Skeletal muscle tissue (tissue), 4 donors: ENCODE measurements around the gene ELMO1. TPM values are rescaled to one million over a fixed set of nuclear protein-coding genes. Genes with fewer than 3 reads are reported as not detected.

Source experiments
- H3K27ac ChIP-seq: one replicate; pipeline ENCODE4 v1.7.0; 2013; ENCODE audit warnings: mild to moderate bottlenecking, low read depth, low read length, inconsistent platforms
- H3K27me3 ChIP-seq, 3 donors: one replicate each; pipeline ENCODE4 v1.7.0; 2013; ENCODE audit warnings: low read length in 3 of 3; ENCODE audit not compliant: control insufficient read depth in 3 of 3, insufficient read depth in 3 of 3
- H3K36me3 ChIP-seq, 3 donors: one replicate each; pipeline ENCODE4 v1.7.0; 2013; ENCODE audit warnings: low read length in 3 of 3; ENCODE audit not compliant: control insufficient read depth in 3 of 3, insufficient read depth in 3 of 3
- H3K4me1 ChIP-seq, 3 donors: one replicate each; pipeline ENCODE4 v1.7.0; 2013; ENCODE audit warnings: low read length in 3 of 3, mild to moderate bottlenecking in 3 of 3; ENCODE audit not compliant: control insufficient read depth in 3 of 3, insufficient read depth in 3 of 3
- H3K4me3 ChIP-seq, 3 donors: one replicate each; pipeline ENCODE4 v1.7.0; 2013; ENCODE audit warnings: low read length in 3 of 3
- H3K9ac ChIP-seq, 3 donors: one replicate each; pipeline ENCODE4 v1.7.0; 2013; ENCODE audit warnings: low read length in 3 of 3, mild to moderate bottlenecking in 3 of 3, moderate library complexity in 2 of 3, low read depth in 1 of 3
- H3K9me3 ChIP-seq, 3 donors: one replicate each; pipeline ENCODE4 v1.7.0; 2013; ENCODE audit warnings: low read length in 3 of 3; ENCODE audit not compliant: control insufficient read depth in 3 of 3
- total RNA-seq: library from RNA; depleted of rRNA; stranded (reverse); fragments of >200 nt; gene quantifications from one replicate; pipeline ENCODE4 v1.2.3, GENCODE V29; 2014
- donor health status: Osteomylitis.

ELMO1 gene
- total RNA-seq, 1 donor from 2014 or later = 52.7 TPM

DNA sequence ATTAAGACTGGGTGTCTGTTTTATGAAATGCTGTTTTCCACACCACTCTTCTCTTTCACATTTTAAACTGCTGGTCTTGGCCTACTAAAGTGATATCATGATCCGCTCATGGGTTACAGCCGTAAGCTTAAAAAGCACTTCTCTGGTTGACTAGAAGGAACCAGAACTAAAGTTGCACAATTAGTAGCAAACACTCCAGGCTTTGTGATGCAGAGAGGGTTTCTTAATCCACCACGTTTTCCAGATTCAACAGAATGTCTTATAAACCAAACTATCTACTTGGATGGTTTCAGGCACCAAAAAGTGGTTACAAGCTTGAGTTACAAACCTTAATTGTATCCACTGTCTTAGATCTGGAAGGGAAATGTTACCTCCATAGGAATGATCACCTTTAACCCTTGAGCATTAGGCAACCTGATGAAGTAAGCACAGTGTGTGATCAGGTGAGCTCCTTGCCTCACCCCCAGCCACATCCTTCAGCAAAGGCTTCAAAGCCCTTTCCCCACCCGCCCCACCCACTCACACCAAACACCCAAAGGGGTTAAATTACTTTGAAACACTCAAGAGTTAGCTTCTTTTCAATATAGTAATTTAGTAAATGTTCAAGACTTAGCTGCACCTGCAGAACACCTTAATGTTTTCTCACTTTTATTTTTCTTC lies 3.5 kb downstream of the ELMO1 start:
- no peaks in the 10 kb centered on the region for H3K9me3 ChIP-seq
- peaks cover 11 to 16% (median 15%) of the 10 kb centered on the region in 3 donors for H3K4me1 ChIP-seq
- H3K27me3 ChIP-seq = peaks cover 2 to 18% (median 11%) of the 10 kb centered on the region in 3 donors
- no peak overlapping the region for H3K4me3 ChIP-seq
- H3K36me3 ChIP-seq = no peaks in the 10 kb centered on the region
- no peak overlapping the region for H3K27ac ChIP-seq
- H3K9ac ChIP-seq = no peak overlapping the region

DNA sequence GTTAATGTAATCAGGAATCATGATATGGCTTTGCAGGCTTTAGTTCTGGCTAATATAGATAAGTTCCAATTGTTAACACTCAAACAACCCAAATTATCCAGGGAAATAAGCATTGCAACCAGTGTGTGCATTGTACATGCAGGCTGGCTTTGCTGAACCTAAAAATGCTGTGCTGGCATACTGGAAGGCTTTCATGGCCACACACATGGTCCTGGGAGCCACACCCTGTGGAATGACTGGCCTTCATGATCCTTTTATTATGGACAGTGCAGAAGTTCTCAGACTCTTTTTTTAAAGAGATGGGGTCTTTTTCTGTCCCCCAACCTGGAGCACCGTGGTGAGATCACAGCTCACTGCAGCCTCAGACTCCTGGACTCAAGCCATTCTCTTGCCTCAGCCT lies 5.0 kb downstream of the ELMO1 start:
- H3K4me3 ChIP-seq = no peak overlapping the region
- peaks cover 7 to 11% (median 9%) of the 10 kb centered on the region in 3 donors for H3K4me1 ChIP-seq
- peaks cover 0 to 12% (median 2%) of the 10 kb centered on the region in 3 donors for H3K27me3 ChIP-seq
- no peak overlapping the region for H3K27ac ChIP-seq
- H3K9ac ChIP-seq = no peak overlapping the region
- no peaks in the 10 kb centered on the region for H3K36me3 ChIP-seq
- H3K9me3 ChIP-seq = no peaks in the 10 kb centered on the region

GRCh38 chr7:37442268-37442667 lies 6.4 kb downstream of the ELMO1 start:
- H3K4me1 ChIP-seq = peaks cover 5 to 9% (median 8%) of the 10 kb centered on the region in 3 donors
- no peaks in the 10 kb centered on the region for H3K9me3 ChIP-seq
- H3K36me3 ChIP-seq = no peaks in the 10 kb centered on the region
- no peak overlapping the region for H3K9ac ChIP-seq
- H3K27me3 ChIP-seq = peaks cover 0 to 8% (median 0%) of the 10 kb centered on the region in 3 donors
- H3K27ac ChIP-seq = peak overlapping the region; percentile 58
- H3K4me3 ChIP-seq = no peak overlapping the region

- Histone ChIP-seq H3K9me3 (no peaks in the 10 kb centered on the region), H3K9ac (no peak overlapping the region), H3K27ac (peak overlapping the region; percentile 58)
Measured at GRCh38 chr7:37441816-37442215, 6.8 kb downstream of the ELMO1 start.

DNA sequence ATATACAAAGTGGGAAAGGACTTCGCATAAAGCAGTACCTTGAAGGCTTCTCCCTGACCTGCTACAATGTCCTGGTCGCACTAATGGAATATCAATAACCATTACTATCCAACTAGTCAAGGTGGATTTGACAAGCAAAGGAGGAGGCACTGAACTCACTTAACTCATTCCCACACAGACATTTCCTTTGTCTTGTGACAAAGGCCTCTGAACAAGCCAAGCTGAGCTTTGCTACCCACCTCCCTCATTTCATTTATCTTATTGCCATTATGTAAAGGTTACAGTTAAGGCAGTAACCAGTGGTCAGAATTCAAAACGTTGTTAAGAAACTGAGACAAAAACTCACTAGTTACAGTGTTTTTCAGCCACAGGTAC lies 7.3 kb downstream of the ELMO1 start:
- Histone ChIP-seq H3K36me3 (no peaks in the 10 kb centered on the region), H3K4me1 (peaks cover 5 to 9% (median 5%) of the 10 kb centered on the region in 3 donors), H3K9me3 (no peaks in the 10 kb centered on the region), H3K4me3 (no peak overlapping the region), H3K9ac (no peak overlapping the region), H3K27ac (peak overlapping the region; percentile 58), H3K27me3 (peaks cover 0 to under 1% (median 0%) of the 10 kb centered on the region in 3 donors)

More at GRCh38 chr7:37441816-37442215, 6.8 kb downstream of the ELMO1 start:
- Histone ChIP-seq H3K4me3 (no peak overlapping the region), H3K4me1 (peaks cover 5 to 9% (median 5%) of the 10 kb centered on the region in 3 donors), H3K27me3 (peaks cover 0 to 4% (median 0%) of the 10 kb centered on the region in 3 donors), H3K36me3 (no peaks in the 10 kb centered on the region)

GRCh38 chr7:37440738-37441385 lies 7.8 kb downstream of the ELMO1 start:
- H3K9me3 ChIP-seq = no peaks in the 10 kb centered on the region
- no peaks in the 10 kb centered on the region for H3K27me3 ChIP-seq
- H3K36me3 ChIP-seq = no peaks in the 10 kb centered on the region
- H3K4me1 ChIP-seq = peaks cover 5 to 9% (median 5%) of the 10 kb centered on the region in 3 donors
- H3K27ac ChIP-seq = peak overlapping the region; percentile 58
- H3K9ac ChIP-seq = no peak overlapping the region
- no peak overlapping the region for H3K4me3 ChIP-seq

- Histone ChIP-seq H3K27me3 (no peaks in the 10 kb centered on the region), H3K9me3 (no peaks in the 10 kb centered on the region), H3K4me3 (no peak overlapping the region), H3K9ac (no peak overlapping the region), H3K4me1 (peaks cover 5 to 9% (median 5%) of the 10 kb centered on the region in 3 donors), H3K36me3 (no peaks in the 10 kb centered on the region), H3K27ac (peak overlapping the region; percentile 56)
Measured at GRCh38 chr7:37439653-37440026, 9.0 kb downstream of the ELMO1 start.

- no peaks in the 10 kb centered on the region for H3K36me3 ChIP-seq
- no peak overlapping the region for H3K9ac ChIP-seq
- H3K9me3 ChIP-seq = no peaks in the 10 kb centered on the region
- H3K4me3 ChIP-seq = no peak overlapping the region
- no peaks in the 10 kb centered on the region for H3K27me3 ChIP-seq
- no peak overlapping the region for H3K27ac ChIP-seq
- H3K4me1 ChIP-seq = peaks cover 5 to 9% (median 5%) of the 10 kb centered on the region in 3 donors
Measured at GRCh38 chr7:37438906-37439652, 9.6 kb downstream of the ELMO1 start.

DNA sequence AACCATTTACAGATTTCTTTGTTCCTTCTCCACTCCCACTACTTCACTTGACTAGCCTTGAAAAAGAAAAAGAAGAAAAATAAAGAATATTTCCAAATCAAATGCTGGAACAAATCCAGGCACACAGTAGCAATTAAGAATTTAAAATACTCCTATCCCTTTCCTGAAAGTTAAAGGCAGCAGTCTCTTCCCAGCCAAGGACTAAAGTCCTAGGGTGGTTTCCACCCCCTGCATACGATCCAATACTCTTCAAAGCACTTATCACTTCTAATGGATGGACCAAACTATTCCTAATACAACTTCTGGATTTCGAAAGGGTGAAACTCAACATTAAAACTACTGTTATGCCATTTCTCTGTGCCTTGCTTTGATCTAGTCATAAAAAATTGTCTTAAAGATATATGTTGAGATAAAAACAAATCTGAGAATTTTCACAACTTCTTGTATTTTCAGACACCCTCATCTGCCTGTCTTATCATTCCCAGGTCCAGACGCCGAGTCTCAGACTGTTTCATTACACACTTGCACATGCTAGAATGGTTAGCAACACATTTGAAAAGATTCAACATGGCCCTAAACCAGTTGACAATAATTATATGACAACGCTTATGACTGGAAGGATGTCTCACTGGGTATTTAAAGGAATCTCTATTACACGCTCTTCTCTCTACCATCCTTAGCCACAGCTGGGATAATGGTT lies 13.4 kb downstream of the ELMO1 start:
- Histone ChIP-seq H3K4me3 (no peak overlapping the region), H3K9ac (no peak overlapping the region), H3K27ac (no peak overlapping the region), H3K27me3 (no peaks in the 10 kb centered on the region), H3K4me1 (peaks cover 0 to 4% (median 3%) of the 10 kb centered on the region in 3 donors), H3K9me3 (no peaks in the 10 kb centered on the region), H3K36me3 (no peaks in the 10 kb centered on the region)
